ENCODE data around the gene PRKCB.

Gene PRKCB

DNA sequence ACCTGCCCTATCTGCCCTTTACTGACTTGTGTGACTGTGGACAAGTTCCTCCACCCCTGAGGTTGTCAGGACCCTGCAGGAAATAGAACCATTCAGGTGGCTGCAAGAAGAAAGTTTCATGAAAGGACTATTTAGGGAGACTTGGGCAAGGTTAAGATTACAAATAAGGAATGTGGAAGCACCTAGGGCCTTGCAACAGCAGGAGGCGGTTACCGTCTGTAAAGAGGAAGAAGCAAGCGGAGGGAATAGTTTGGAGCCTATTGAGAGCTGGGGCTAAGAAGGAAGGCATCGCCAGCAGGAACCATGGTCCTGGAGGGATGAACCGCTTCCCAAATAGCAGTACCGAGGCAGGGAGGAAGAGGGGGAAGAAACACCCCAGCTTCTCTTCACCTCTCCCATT is 132.4 kb downstream of the PRKCB start:
- DNase-seq (ENCODE audit: low read depth): no peak

- DNase-seq (ENCODE audit: low read depth): no peak
Measured at GRCh38 chr16:23969468-23970297, 133.9 kb downstream of the PRKCB start.

DNA sequence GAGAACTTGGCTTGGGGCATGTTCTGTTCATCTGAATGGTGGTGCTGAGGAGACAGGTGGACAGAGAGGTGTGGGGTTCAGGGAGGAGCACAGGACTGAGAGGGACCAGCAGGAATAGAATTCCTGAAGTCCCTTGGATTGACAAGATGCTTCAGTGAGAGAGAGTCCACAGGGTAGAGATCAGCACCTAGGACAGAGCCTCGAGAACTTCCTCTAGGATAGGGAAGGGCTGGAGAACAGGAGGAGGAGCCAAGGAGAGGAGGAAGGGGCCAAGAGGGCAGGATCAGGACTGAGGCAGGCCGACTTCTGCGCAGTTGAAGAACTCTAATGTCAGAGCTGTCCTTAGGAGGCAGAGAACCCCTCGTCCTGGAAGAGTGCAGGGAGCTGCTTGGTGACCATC is 138.4 kb downstream of the PRKCB start:
- no peak for DNase-seq (ENCODE audit: low read depth)

GRCh38 chr16:23975293-23975692 is 139.5 kb downstream of the PRKCB start:
- no peak for DNase-seq (ENCODE audit: low read depth)

- DNase-seq (ENCODE audit: low read depth): no peak
Measured at GRCh38 chr16:23976091-23976490, 140.3 kb downstream of the PRKCB start.

- DNase-seq (ENCODE audit: low read depth): no peak
Measured at GRCh38 chr16:23976524-23976923, 140.7 kb downstream of the PRKCB start.

GRCh38 chr16:23979441-23979840 is 143.7 kb downstream of the PRKCB start:
- no peak for DNase-seq (ENCODE audit: low read depth)

DNA sequence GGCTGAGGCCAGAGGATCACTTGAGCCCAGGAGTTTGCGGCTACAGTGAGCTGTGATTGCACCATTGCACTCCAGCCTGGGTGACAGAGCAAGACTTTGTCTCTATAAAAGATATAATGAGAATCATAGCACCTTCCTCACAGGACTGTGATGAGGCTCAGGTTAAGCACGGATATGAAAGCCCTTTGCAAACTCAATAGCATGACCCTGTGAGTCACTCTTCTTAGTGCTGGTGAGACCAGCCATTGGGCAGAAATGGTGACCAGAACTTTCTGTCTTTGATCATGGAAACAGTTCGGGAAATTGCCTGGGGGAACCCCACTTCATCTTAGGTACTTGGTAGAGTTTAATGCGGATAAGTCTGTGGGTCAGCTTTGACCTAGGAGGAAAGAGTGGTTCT is 144.2 kb downstream of the PRKCB start:
- no peak for DNase-seq (ENCODE audit: low read depth)

GRCh38 chr16:23981429-23982399 is 145.9 kb downstream of the PRKCB start:
- DNase-seq (ENCODE audit: low read depth): no peak

- no peak for DNase-seq (ENCODE audit: low read depth)
Measured at GRCh38 chr16:23986455-23986854, 150.7 kb downstream of the PRKCB start.

DNA sequence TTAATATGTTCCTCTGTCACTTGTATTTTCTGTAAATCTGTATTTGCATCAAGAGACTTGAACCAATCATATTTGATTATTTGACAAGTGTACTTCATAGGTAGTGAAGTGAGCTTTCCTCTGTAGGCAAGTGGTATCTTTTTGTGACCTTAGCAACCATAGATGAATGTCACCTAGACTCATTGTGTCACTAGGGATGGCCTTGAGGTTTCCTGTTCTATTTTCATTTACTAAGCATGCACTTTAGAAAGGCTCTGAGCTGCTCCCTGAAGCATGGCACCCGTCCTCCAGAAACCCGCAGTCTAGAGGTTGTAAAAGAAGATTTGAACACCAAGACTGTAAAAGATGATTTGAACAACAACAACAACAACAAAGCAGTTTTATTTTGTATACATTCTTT is 151.7 kb downstream of the PRKCB start:
- DNase-seq (ENCODE audit: low read depth): no peak

DNA sequence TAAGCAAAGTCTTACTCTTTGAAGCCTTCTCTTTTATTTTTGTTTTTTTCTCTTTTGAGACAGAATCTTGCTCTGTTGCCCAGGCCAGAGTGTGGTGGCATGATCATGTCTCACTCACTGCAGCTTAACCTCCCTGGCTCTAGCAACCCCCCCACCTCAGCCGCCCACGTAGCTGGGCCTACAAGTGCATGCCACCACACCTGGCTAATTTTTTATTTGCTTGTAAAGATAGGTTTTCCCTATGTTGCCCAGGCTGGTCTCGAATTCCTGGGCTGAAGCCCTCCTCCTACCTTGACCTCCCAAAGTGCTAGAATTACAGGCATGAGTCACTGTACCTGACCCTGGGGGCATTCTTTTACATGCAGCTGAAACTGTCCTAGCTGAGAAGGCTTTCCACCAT is 154.7 kb downstream of the PRKCB start:
- no peak for DNase-seq (ENCODE audit: low read depth)

DNA sequence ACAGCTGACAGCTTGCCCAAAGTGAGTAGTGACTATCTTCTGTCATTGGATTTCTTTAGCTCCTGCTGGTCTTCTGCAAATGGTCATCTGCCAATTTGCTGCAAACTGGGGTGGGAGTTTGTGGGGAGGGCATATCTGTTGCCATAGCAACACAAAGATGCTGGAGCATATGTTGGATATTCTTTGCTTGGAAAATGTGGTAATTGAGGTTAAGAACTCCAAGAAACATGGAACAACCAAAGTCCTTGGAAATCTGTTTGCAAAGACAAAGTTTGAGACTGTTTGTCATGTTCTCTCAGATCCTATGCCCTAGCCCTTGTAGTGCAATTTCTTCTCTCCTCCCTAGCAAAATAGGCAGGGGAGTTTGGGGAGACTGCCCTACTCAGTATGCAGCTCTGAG is 155.3 kb downstream of the PRKCB start:
- no peak for DNase-seq (ENCODE audit: low read depth)

GRCh38 chr16:23994615-23995014 is 158.8 kb downstream of the PRKCB start:
- no peak for DNase-seq (ENCODE audit: low read depth)

DNA sequence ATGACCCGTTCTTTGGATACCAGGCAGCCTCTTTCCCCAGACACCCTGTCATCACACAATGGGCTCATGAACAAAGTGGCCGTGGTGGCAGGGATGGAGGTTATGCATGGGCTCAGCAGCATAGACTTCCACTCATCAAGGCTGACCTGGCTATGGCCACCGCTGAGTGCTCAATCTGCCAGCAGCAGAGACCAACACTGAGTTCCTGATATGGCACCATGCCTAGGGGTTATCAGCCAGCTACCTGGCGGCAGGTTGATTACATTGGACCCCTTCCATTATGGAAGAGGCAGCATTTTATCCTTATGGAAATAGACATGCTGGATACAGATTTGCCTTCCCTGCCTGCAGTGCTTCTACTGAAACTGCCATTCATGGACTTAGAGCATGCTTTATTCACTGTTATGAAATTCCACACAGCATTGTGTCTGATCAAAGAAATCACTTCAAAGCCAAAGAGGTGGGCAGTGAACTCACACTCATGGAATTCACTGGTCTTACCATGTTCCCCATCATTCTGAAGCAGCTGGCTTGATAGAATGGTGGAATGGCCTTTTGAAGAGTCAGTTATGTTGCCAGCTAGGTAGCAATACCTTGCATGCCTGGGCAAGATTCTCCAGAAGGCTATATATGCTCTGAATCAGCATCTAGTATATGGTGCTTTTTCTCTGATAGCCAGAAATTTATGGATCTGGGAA is 160.6 kb downstream of the PRKCB start:
- no peak for DNase-seq (ENCODE audit: low read depth)

- DNase-seq (ENCODE audit: low read depth): no peak
Measured at GRCh38 chr16:23998771-23999170, 163.0 kb downstream of the PRKCB start.

- no peak for DNase-seq (ENCODE audit: low read depth)
Measured at GRCh38 chr16:23999663-24000062, 163.9 kb downstream of the PRKCB start.

DNA sequence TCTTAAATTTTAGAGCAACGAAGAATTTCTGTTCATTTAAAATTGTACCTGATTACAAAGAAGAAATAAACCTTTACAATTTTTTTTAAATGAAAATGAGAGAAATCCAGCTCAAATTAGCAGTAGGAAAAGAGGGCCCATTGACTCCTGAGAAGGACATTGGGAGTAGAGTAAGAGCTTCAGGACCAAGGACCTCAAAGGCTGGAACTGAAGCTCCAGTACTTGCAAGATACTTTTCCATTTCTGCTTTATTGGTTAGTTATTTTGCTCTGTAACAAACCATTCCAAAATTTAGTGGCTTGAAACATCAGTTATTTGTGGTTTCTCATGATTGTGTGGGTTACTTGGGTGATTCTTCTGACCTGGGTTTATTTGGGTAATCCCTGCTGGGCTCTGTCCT is 165.9 kb downstream of the PRKCB start:
- DNase-seq (ENCODE audit: low read depth): no peak

GRCh38 chr16:24002619-24003018 is 166.8 kb downstream of the PRKCB start:
- no peak for DNase-seq (ENCODE audit: low read depth)

DNA sequence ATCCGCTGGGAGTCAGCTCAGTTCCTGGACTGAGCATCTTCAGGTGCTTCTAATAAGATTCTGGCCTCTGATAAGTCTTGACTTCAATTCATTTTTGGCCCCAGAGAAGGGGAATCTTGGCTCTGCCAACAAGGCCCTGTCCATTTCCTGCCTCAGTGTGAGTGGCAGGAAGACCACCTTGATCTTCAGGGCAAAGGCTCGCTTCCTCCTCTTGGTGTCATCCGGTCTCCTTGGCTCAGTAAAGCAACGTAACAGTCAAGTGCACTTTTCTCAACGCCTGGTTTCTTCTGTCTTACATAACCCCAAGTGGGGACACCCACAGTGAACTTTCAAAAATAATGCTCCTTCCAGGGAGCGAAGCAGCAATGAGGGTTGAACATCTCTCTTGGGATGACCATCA is 169.8 kb downstream of the PRKCB start:
- DNase-seq (ENCODE audit: low read depth): no peak

DNA sequence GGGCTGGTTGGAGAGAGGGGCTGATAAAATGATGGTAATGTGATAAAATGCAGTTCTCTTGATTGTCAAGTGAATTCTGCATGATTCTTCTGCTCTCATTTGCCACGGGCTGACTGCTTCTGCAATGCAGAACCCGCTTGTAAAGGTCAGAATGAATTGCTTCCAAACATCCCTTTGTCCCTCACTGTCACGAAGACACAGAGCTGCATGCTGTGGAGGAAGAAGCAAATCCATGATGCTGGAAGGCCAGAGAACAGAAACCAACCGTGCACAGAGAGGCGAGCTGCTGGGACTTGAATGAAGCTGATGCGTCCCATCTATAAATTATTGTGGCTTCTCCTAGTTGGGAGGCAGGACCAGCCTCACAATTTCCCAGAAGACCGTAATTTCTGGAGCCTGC is 171.6 kb downstream of the PRKCB start:
- no peak for DNase-seq (ENCODE audit: low read depth)

DNA sequence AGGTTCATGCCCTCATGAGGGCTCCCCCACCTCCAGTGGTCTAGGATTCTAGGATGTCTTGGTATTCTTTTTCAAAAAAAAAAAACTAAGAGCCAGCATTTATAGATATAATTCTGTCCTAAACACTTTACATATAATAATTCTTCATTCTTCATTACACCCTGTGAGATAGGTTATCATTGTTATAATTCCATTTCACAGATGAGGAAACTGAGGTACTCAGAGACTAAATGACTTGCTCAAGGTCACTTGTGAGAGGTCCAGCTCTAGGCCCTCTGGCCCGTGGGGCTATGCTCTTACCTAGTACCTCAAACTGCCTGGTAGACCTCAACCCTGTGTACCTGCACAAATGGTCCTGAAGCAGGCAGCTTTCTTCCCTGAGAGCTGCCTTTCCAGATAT is 172.2 kb downstream of the PRKCB start:
- DNase-seq (ENCODE audit: low read depth): no peak

All from T follicular helper cell (primary cell).